Inflammatory macrophage treated with lipopolysaccharide for 1 hour (primary cell): ENCODE results near the gene TP53I13.

Experiments
- DNase-seq, 2 donors: peaks; one replicate each; pipeline ENCODE4 v3.0.0-alpha.2; 2020 to 2022

Gene TP53I13

GRCh38 chr17:29594519-29595090 lies 26.1 kb downstream of the TP53I13 start:
- no peak for DNase-seq

GRCh38 chr17:29595107-29595942 lies 26.8 kb downstream of the TP53I13 start:
- no peak for DNase-seq

- no peak for DNase-seq
These were observed 27.7 kb downstream of the TP53I13 start for GRCh38 chr17:29595943-29596774.

GRCh38 chr17:29596811-29597210 lies 28.3 kb downstream of the TP53I13 start:
- no peak for DNase-seq

- DNase-seq = no peak
These were observed 29.1 kb downstream of the TP53I13 start for GRCh38 chr17:29597361-29598172.

GRCh38 chr17:29603109-29603674 lies 34.7 kb downstream of the TP53I13 start:
- no peak for DNase-seq

- no peak for DNase-seq
These were observed 39.2 kb downstream of the TP53I13 start for GRCh38 chr17:29607557-29608195.

- no peak for DNase-seq
These were observed 40.5 kb downstream of the TP53I13 start for GRCh38 chr17:29608986-29609385.

- no peak for DNase-seq
These were observed 41.9 kb downstream of the TP53I13 start for GRCh38 chr17:29610395-29610794.

- no peak for DNase-seq
These were observed 43.0 kb downstream of the TP53I13 start for GRCh38 chr17:29611351-29612093.

- no peak for DNase-seq
These were observed 43.5 kb downstream of the TP53I13 start for GRCh38 chr17:29612094-29612403.

GRCh38 chr17:29612404-29613280 lies 44.1 kb downstream of the TP53I13 start:
- DNase-seq = no peak

GRCh38 chr17:29613352-29613837 lies 44.9 kb downstream of the TP53I13 start:
- peak; percentile 86 to 98 for DNase-seq

GRCh38 chr17:29613856-29614255 lies 45.4 kb downstream of the TP53I13 start:
- no peak for DNase-seq

- no peak for DNase-seq
These were observed 46.0 kb downstream of the TP53I13 start for GRCh38 chr17:29614349-29615047.

GRCh38 chr17:29615048-29615385 lies 46.5 kb downstream of the TP53I13 start:
- DNase-seq = peak; percentile 64 to 66

- DNase-seq = peak; percentile 80 to 93
These were observed 47.2 kb downstream of the TP53I13 start for GRCh38 chr17:29615492-29616299.

GRCh38 chr17:29616300-29617048 lies 48.0 kb downstream of the TP53I13 start:
- no peak for DNase-seq
